Activated T-cell treated with anti-CD3 and anti-CD28 coated beads, Interleukin-2, amount 50 U/mL, for 4 hours (primary cell): ENCODE data around the gene WRAP73. TPM values are rescaled to one million over a fixed set of nuclear protein-coding genes. Genes with fewer than 3 reads are reported as not detected.

Experiments
- ATAC-seq, 2 donors: fragments of 200-7000 bp; cut with Tn5 transposase; one replicate each; pipeline ENCODE4 v1.10.0; 2021
- DNase-seq: peaks from one replicate; pipeline ENCODE4 v3.0.0-alpha.2; 2020
- H3K27me3 Mint-ChIP-seq: one replicate; pipeline ENCODE4 v1.8.0; 2021; ENCODE audit warnings: low read depth, mixed read lengths
- H3K36me3 Mint-ChIP-seq: one replicate; pipeline ENCODE4 v1.8.0; 2022; ENCODE audit warnings: mixed read lengths; ENCODE audit not compliant: insufficient read depth
- H3K4me1 Mint-ChIP-seq: one replicate; pipeline ENCODE4 v1.8.0; 2021; ENCODE audit warnings: low read depth, mixed read lengths
- H3K4me3 Mint-ChIP-seq: one replicate; pipeline ENCODE4 v1.8.0; 2021; ENCODE audit warnings: mild to moderate bottlenecking, moderate library complexity, mixed read lengths
- H3K9me3 Mint-ChIP-seq: one replicate; pipeline ENCODE4 v1.8.0; 2021; ENCODE audit warnings: mixed read lengths
- total RNA-seq, 3 donors: library from RNA; stranded (reverse); gene quantifications; one replicate each; pipeline ENCODE4 v1.2.1, GENCODE V29; 2021

The WRAP73 gene
- total RNA-seq, 3 donors from 2014 or later: 32.7 to 36.3 (median 34.5) TPM

- no peaks in the 10 kb centered on the region for H3K36me3 Mint-ChIP-seq
- ATAC-seq: no peak
- H3K9me3 Mint-ChIP-seq: no peaks in the 10 kb centered on the region
Measured at GRCh38 chr1:3688356-3689137, 38.6 kb upstream of the WRAP73 start.

GRCh38 chr1:3687504-3687903 is 37.6 kb upstream of the WRAP73 start:
- DNase-seq: no peak
- H3K36me3 Mint-ChIP-seq: no peaks in the 10 kb centered on the region
- peaks cover 2% of the 10 kb centered on the region for H3K4me1 Mint-ChIP-seq
- no peak for ATAC-seq
- H3K9me3 Mint-ChIP-seq: no peaks in the 10 kb centered on the region
- peaks cover 11% of the 10 kb centered on the region for H3K27me3 Mint-ChIP-seq
- H3K4me3 Mint-ChIP-seq: no peak overlapping the region

More at GRCh38 chr1:3688356-3689137, 38.6 kb upstream of the WRAP73 start:
- no peak overlapping the region for H3K4me3 Mint-ChIP-seq
- peaks cover 1% of the 10 kb centered on the region for H3K4me1 Mint-ChIP-seq
- peaks cover 6% of the 10 kb centered on the region for H3K27me3 Mint-ChIP-seq
- DNase-seq: no peak

GRCh38 chr1:3685906-3686305 is 36.0 kb upstream of the WRAP73 start:
- no peaks in the 10 kb centered on the region for H3K9me3 Mint-ChIP-seq
- DNase-seq (no peak), ATAC-seq (no peak)
- no peaks in the 10 kb centered on the region for H3K36me3 Mint-ChIP-seq
- peaks cover 2% of the 10 kb centered on the region for H3K4me1 Mint-ChIP-seq
- no peak overlapping the region for H3K4me3 Mint-ChIP-seq
- peaks cover 11% of the 10 kb centered on the region for H3K27me3 Mint-ChIP-seq

- DNase-seq (no peak), ATAC-seq (no peak)
- H3K36me3 Mint-ChIP-seq: no peaks in the 10 kb centered on the region
- H3K27me3 Mint-ChIP-seq: peaks cover 11% of the 10 kb centered on the region
- no peaks in the 10 kb centered on the region for H3K9me3 Mint-ChIP-seq
- H3K4me3 Mint-ChIP-seq: no peak overlapping the region
- H3K4me1 Mint-ChIP-seq: peaks cover 2% of the 10 kb centered on the region
Measured at GRCh38 chr1:3685222-3685621, 35.3 kb upstream of the WRAP73 start.

- no peak overlapping the region for H3K4me3 Mint-ChIP-seq
- H3K9me3 Mint-ChIP-seq: no peaks in the 10 kb centered on the region
- H3K36me3 Mint-ChIP-seq: no peaks in the 10 kb centered on the region
- ATAC-seq (no peak), DNase-seq (no peak)
- H3K27me3 Mint-ChIP-seq: peaks cover 11% of the 10 kb centered on the region
- H3K4me1 Mint-ChIP-seq: peaks cover 8% of the 10 kb centered on the region
Measured at GRCh38 chr1:3683992-3684391, 34.1 kb upstream of the WRAP73 start.

- H3K9me3 Mint-ChIP-seq: no peaks in the 10 kb centered on the region
- H3K36me3 Mint-ChIP-seq: no peaks in the 10 kb centered on the region
- DNase-seq (no peak), ATAC-seq (no peak)
- H3K4me1 Mint-ChIP-seq: peaks cover 10% of the 10 kb centered on the region
- H3K4me3 Mint-ChIP-seq: no peak overlapping the region
- peaks cover 11% of the 10 kb centered on the region for H3K27me3 Mint-ChIP-seq
Measured at GRCh38 chr1:3683197-3683596, 33.3 kb upstream of the WRAP73 start.

- Mint-ChIP-seq H3K36me3 (no peaks in the 10 kb centered on the region), H3K27me3 (peaks cover 9% of the 10 kb centered on the region), H3K4me1 (peaks cover 19% of the 10 kb centered on the region), H3K9me3 (no peaks in the 10 kb centered on the region), H3K4me3 (no peak overlapping the region)
- ATAC-seq (no peak), DNase-seq (no peak)
Measured at GRCh38 chr1:3681898-3682806, 32.2 kb upstream of the WRAP73 start.

GRCh38 chr1:3681231-3681897 is 31.5 kb upstream of the WRAP73 start:
- H3K9me3 Mint-ChIP-seq: no peaks in the 10 kb centered on the region
- DNase-seq: no peak
- peaks cover 9% of the 10 kb centered on the region for H3K27me3 Mint-ChIP-seq
- peaks cover 21% of the 10 kb centered on the region for H3K4me1 Mint-ChIP-seq
- H3K4me3 Mint-ChIP-seq: no peak overlapping the region
- no peak for ATAC-seq
- H3K36me3 Mint-ChIP-seq: no peaks in the 10 kb centered on the region

- Mint-ChIP-seq H3K4me1 (peaks cover 21% of the 10 kb centered on the region), H3K4me3 (no peak overlapping the region), H3K36me3 (no peaks in the 10 kb centered on the region), H3K27me3 (peaks cover 9% of the 10 kb centered on the region), H3K9me3 (no peaks in the 10 kb centered on the region)
- ATAC-seq (no peak), DNase-seq (no peak)
Measured at GRCh38 chr1:3680488-3681230, 30.8 kb upstream of the WRAP73 start.

- no peaks in the 10 kb centered on the region for H3K9me3 Mint-ChIP-seq
- DNase-seq (no peak), ATAC-seq (no peak)
- peaks cover 5% of the 10 kb centered on the region for H3K27me3 Mint-ChIP-seq
- H3K4me1 Mint-ChIP-seq: peaks cover 21% of the 10 kb centered on the region
- H3K4me3 Mint-ChIP-seq: no peak overlapping the region
- no peaks in the 10 kb centered on the region for H3K36me3 Mint-ChIP-seq
Measured at GRCh38 chr1:3679799-3680453, 30.0 kb upstream of the WRAP73 start.

- Mint-ChIP-seq H3K4me3 (no peak overlapping the region), H3K27me3 (peaks cover 5% of the 10 kb centered on the region), H3K9me3 (no peaks in the 10 kb centered on the region), H3K4me1 (peaks cover 21% of the 10 kb centered on the region), H3K36me3 (no peaks in the 10 kb centered on the region)
- DNase-seq (no peak), ATAC-seq (no peak)
Measured at GRCh38 chr1:3679098-3679555, 29.2 kb upstream of the WRAP73 start.

- no peak for DNase-seq
- no peak for ATAC-seq
- Mint-ChIP-seq H3K27me3 (peaks cover 5% of the 10 kb centered on the region), H3K9me3 (no peaks in the 10 kb centered on the region), H3K4me3 (no peak overlapping the region), H3K36me3 (no peaks in the 10 kb centered on the region), H3K4me1 (peaks cover 20% of the 10 kb centered on the region)
Measured at GRCh38 chr1:3678361-3679097, 28.6 kb upstream of the WRAP73 start.

- no peak for DNase-seq
- Mint-ChIP-seq H3K9me3 (no peaks in the 10 kb centered on the region), H3K4me3 (no peak overlapping the region), H3K27me3 (no peaks in the 10 kb centered on the region), H3K36me3 (no peaks in the 10 kb centered on the region), H3K4me1 (peaks cover 25% of the 10 kb centered on the region)
- no peak for ATAC-seq
Measured at GRCh38 chr1:3677484-3677883, 27.6 kb upstream of the WRAP73 start.
